Measurements from ENCODE around the gene SEPTIN8.

GRCh38 chr5:132754111-132754510, 22.9 kb downstream of the SEPTIN8 start:
- TF ChIP-seq CTCF (IDR thresholded peaks at IDR 0.05) (no peak), JUN (IDR thresholded peaks at IDR 0.05) (no peak), RCOR1 (IDR thresholded peaks at IDR 0.05; ENCODE audit: low read depth, low read length) (no peak), POLR2A (IDR thresholded peaks at IDR 0.05; ENCODE audit: low read length) (no peak), SMC3 (IDR thresholded peaks at IDR 0.05) (no peak), BCL3 (IDR thresholded peaks at IDR 0.05) (no peak), RARB (CRISPR knock-in tag; IDR thresholded peaks at IDR 0.05) (no peak)
